ENCODE results near the gene OPN1SW.

The OPN1SW gene

DNA sequence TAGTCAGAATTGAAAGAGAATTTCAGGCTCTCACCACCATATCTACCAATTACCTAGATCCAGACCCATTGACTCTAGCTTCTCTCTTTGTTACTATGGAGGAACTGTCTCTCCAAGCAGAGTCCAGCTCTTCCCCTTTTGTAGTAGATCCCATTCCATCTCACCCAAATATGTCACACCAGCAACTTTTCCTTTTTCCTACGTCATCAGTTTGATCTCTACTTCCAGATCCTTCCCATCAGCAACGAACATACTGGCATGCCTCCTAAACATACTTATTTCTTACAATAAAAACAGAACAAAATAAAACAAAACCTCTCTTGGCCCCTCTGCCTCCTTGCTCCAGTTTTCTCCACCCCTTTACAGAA, 42.3 kb downstream of the OPN1SW start:
- H3K27me3 ChIP-seq (ENCODE audit: low read depth, low read length): no peaks in the 10 kb centered on the region
- H3K4me2 ChIP-seq (ENCODE audit: low read length): no peak overlapping the region
- no peak overlapping the region for H3K4me3 ChIP-seq (ENCODE audit: low read length)
- TF ChIP-seq EZH2phosphoT487 (IDR thresholded peaks at IDR 0.05; ENCODE audit: low read depth) (no peak), CTCF (IDR thresholded peaks at IDR 0.05; ENCODE audit: low read depth, low read length) (no peak)
- H3K4me1 ChIP-seq (ENCODE audit: low read length): peaks cover 19% of the 10 kb centered on the region
- H3K79me2 ChIP-seq (ENCODE audit: low read length): no peaks in the 10 kb centered on the region
- no peaks in the 10 kb centered on the region for H4K20me1 ChIP-seq (ENCODE audit: insufficient read depth, low read length)
- no peak overlapping the region for H3K9ac ChIP-seq (ENCODE audit: low read length)
- H3K27ac ChIP-seq (ENCODE audit: low read length): no peak overlapping the region
- H3K9me3 ChIP-seq (ENCODE audit: insufficient read depth, low read length): no peaks in the 10 kb centered on the region
- no peaks in the 10 kb centered on the region for H3K36me3 ChIP-seq (replicated peaks; ENCODE audit: low read depth, low read length)
- H2AFZ ChIP-seq (ENCODE audit: low read depth, low read length): no peak overlapping the region

- Histone ChIP-seq H4K20me1 (ENCODE audit: insufficient read depth, low read length) (no peaks in the 10 kb centered on the region), H3K4me1 (ENCODE audit: low read length) (peaks cover 19% of the 10 kb centered on the region), H3K9ac (ENCODE audit: low read length) (no peak overlapping the region), H3K27me3 (ENCODE audit: low read depth, low read length) (no peaks in the 10 kb centered on the region), H3K9me3 (ENCODE audit: insufficient read depth, low read length) (no peaks in the 10 kb centered on the region), H3K4me3 (ENCODE audit: low read length) (no peak overlapping the region), H2AFZ (ENCODE audit: low read depth, low read length) (no peak overlapping the region), H3K79me2 (ENCODE audit: low read length) (no peaks in the 10 kb centered on the region), H3K36me3 (replicated peaks; ENCODE audit: low read depth, low read length) (no peaks in the 10 kb centered on the region), H3K4me2 (ENCODE audit: low read length) (no peak overlapping the region), H3K27ac (ENCODE audit: low read length) (no peak overlapping the region)
- no peak for TF ChIP-seq EZH2phosphoT487 (IDR thresholded peaks at IDR 0.05; ENCODE audit: low read depth)
- TF ChIP-seq CTCF (IDR thresholded peaks at IDR 0.05; ENCODE audit: low read depth, low read length): no peak
Observed at GRCh38 chr7:128732521-128733277, 42.9 kb downstream of the OPN1SW start.

- H3K36me3 ChIP-seq (replicated peaks; ENCODE audit: low read depth, low read length): no peaks in the 10 kb centered on the region
- H3K9ac ChIP-seq (ENCODE audit: low read length): no peak overlapping the region
- H3K27me3 ChIP-seq (ENCODE audit: low read depth, low read length): no peaks in the 10 kb centered on the region
- H4K20me1 ChIP-seq (ENCODE audit: insufficient read depth, low read length): no peaks in the 10 kb centered on the region
- H3K4me3 ChIP-seq (ENCODE audit: low read length): no peak overlapping the region
- H3K27ac ChIP-seq (ENCODE audit: low read length): no peak overlapping the region
- H3K4me1 ChIP-seq (ENCODE audit: low read length): peaks cover 18% of the 10 kb centered on the region
- no peak overlapping the region for H2AFZ ChIP-seq (ENCODE audit: low read depth, low read length)
- no peak overlapping the region for H3K4me2 ChIP-seq (ENCODE audit: low read length)
- H3K9me3 ChIP-seq (ENCODE audit: insufficient read depth, low read length): no peaks in the 10 kb centered on the region
- H3K79me2 ChIP-seq (ENCODE audit: low read length): no peaks in the 10 kb centered on the region
- no peak for TF ChIP-seq CTCF (IDR thresholded peaks at IDR 0.05; ENCODE audit: low read depth, low read length)
- no peak for TF ChIP-seq EZH2phosphoT487 (IDR thresholded peaks at IDR 0.05; ENCODE audit: low read depth)
Observed at GRCh38 chr7:128731184-128731583, 44.4 kb downstream of the OPN1SW start.

DNA sequence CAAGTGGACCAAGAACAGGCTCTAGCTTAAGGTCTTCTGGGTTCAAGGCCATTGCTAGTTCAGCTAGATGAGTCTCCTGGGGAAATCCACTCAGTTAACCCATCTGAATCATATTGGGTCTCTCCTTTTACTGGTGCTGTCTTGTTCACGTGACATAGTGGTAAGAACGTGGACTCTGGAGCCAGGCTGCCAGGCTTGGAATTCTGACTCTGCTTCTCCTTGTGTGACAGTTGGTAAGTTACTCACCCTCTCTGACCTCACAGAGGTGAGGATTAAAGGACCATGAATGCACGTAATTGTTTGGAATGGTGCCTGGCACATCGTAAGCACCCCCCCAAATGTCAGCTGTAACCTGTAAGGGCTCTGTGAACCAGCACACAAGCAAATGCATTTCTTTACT, 46.1 kb downstream of the OPN1SW start:
- Histone ChIP-seq H3K9me3 (ENCODE audit: insufficient read depth, low read length) (no peaks in the 10 kb centered on the region), H4K20me1 (ENCODE audit: insufficient read depth, low read length) (no peaks in the 10 kb centered on the region), H3K9ac (ENCODE audit: low read length) (no peak overlapping the region), H2AFZ (ENCODE audit: low read depth, low read length) (no peak overlapping the region), H3K79me2 (ENCODE audit: low read length) (no peaks in the 10 kb centered on the region), H3K27ac (ENCODE audit: low read length) (no peak overlapping the region), H3K4me2 (ENCODE audit: low read length) (no peak overlapping the region), H3K4me3 (ENCODE audit: low read length) (no peak overlapping the region), H3K36me3 (replicated peaks; ENCODE audit: low read depth, low read length) (no peaks in the 10 kb centered on the region), H3K27me3 (ENCODE audit: low read depth, low read length) (no peaks in the 10 kb centered on the region), H3K4me1 (ENCODE audit: low read length) (peaks cover 1% of the 10 kb centered on the region; the same call in 1 of the 2 replicates)
- TF ChIP-seq CTCF (IDR thresholded peaks at IDR 0.05; ENCODE audit: low read depth, low read length): no peak
- TF ChIP-seq EZH2phosphoT487 (IDR thresholded peaks at IDR 0.05; ENCODE audit: low read depth): no peak
